Glutamatergic neuron (in vitro differentiated cells): ENCODE results near the gene FOXP3. TPM values are rescaled to one million over a fixed set of nuclear protein-coding genes. Genes with fewer than 3 reads are reported as not detected.
A peak's percentile ranks its signal among the peaks of the same experiment; 100 is the strongest.

ENCODE experiments used
- DNase-seq: peaks from one replicate; pipeline ENCODE4 v3.0.0; 2022
- H3K27ac Mint-ChIP-seq: one replicate; pipeline ENCODE4 v1.8.0; 2020; ENCODE audit warnings: mild to moderate bottlenecking, mixed read lengths, inconsistent platforms; ENCODE audit not compliant: unreplicated experiment
- H3K27me3 Mint-ChIP-seq: one replicate; pipeline ENCODE4 v1.8.0; 2020; ENCODE audit warnings: mild to moderate bottlenecking, moderate library complexity, mixed read lengths, inconsistent platforms; ENCODE audit not compliant: unreplicated experiment
- H3K36me3 Mint-ChIP-seq: one replicate; pipeline ENCODE4 v1.8.0; 2020; ENCODE audit warnings: mild to moderate bottlenecking, mixed read lengths, inconsistent platforms; ENCODE audit not compliant: unreplicated experiment
- H3K4me1 Mint-ChIP-seq: one replicate; pipeline ENCODE4 v1.8.0; 2020; ENCODE audit warnings: mild to moderate bottlenecking, low read depth, mixed read lengths, inconsistent platforms; ENCODE audit not compliant: unreplicated experiment
- H3K4me3 Mint-ChIP-seq: one replicate; pipeline ENCODE4 v1.8.0; 2020; ENCODE audit warnings: mild to moderate bottlenecking, mixed read lengths, inconsistent platforms; ENCODE audit not compliant: unreplicated experiment
- H3K9me3 Mint-ChIP-seq: one replicate; pipeline ENCODE4 v1.8.0; 2020; ENCODE audit warnings: mild to moderate bottlenecking, moderate library complexity, mixed read lengths, inconsistent platforms; ENCODE audit not compliant: unreplicated experiment
- total RNA-seq: library from RNA; stranded (reverse); fragmentation: NEBNext Ultra II Directional; extraction: Animal tissue kit (Norgen Biotek cat#: 25700); gene quantifications from one replicate; pipeline ENCODE4 v1.2.1, GENCODE V29; 2021; ENCODE audit not compliant: unreplicated experiment
- TF ChIP-seq, protein P1 (sequence below): fragments of 200-600 bp; sonication (generic); IDR thresholded peaks from one replicate; pipeline ENCODE4 v1.5.0; 2021; ENCODE audit not compliant: partially characterized antibody, unreplicated experiment

FOXP3 gene
- total RNA-seq, 1 donor from 2014 or later = 0.78 TPM

DNA sequence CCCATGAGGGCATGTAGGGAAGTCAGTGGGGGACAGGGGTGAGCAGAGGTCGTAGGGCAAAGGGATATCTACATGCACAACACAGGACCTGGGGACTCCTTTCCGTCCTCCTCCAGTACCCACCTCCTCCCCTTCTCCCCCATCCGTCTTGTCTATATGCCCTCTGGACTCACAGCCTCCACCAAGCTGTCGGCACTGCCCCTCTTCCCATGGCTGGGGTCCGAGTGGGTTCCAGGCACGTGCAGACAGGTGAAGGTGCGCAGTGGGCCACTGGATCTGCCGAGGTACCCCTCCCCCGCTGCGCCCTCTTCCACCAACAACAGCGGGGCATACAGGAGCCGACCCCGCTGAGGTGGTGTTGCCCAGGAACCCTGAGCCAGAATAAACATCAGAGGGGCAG is 59.1 kb downstream of the FOXP3 start:
- Mint-ChIP-seq H3K27me3 (peaks cover 4% of the 10 kb centered on the region), H3K4me1 (peaks cover 2% of the 10 kb centered on the region), H3K9me3 (peaks cover 3% of the 10 kb centered on the region), H3K27ac (no peak overlapping the region), H3K36me3 (no peaks in the 10 kb centered on the region), H3K4me3 (no peak overlapping the region)
- TF ChIP-seq, protein P1, sequence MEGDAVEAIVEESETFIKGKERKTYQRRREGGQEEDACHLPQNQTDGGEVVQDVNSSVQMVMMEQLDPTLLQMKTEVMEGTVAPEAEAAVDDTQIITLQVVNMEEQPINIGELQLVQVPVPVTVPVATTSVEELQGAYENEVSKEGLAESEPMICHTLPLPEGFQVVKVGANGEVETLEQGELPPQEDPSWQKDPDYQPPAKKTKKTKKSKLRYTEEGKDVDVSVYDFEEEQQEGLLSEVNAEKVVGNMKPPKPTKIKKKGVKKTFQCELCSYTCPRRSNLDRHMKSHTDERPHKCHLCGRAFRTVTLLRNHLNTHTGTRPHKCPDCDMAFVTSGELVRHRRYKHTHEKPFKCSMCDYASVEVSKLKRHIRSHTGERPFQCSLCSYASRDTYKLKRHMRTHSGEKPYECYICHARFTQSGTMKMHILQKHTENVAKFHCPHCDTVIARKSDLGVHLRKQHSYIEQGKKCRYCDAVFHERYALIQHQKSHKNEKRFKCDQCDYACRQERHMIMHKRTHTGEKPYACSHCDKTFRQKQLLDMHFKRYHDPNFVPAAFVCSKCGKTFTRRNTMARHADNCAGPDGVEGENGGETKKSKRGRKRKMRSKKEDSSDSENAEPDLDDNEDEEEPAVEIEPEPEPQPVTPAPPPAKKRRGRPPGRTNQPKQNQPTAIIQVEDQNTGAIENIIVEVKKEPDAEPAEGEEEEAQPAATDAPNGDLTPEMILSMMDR = no peak
- no peak for DNase-seq

DNA sequence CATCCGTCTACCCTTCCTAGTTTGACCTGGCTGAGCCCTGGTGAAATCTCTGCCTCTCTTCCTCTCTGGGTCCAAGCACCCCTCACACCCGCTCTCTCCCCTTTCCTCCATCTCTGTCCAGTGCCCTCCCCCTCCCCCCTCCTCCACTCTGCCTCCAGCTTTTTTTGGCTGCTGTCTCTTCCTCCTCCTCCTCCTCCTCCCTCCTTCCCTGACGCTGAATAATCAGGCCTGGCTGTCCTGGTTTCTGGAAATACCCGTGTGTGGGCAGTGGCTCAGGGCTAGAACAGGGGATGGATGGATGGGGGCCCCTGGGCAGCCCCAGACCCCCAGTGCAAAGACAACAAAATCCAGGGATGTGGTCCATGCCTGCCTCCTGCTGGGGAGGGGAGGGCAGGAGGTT is 59.8 kb downstream of the FOXP3 start:
- peaks cover 3% of the 10 kb centered on the region for H3K9me3 Mint-ChIP-seq
- no peaks in the 10 kb centered on the region for H3K36me3 Mint-ChIP-seq
- TF ChIP-seq, protein P1 = no peak
- H3K27ac Mint-ChIP-seq = no peak overlapping the region
- peaks cover 4% of the 10 kb centered on the region for H3K27me3 Mint-ChIP-seq
- H3K4me1 Mint-ChIP-seq = peaks cover 2% of the 10 kb centered on the region
- DNase-seq = no peak
- no peak overlapping the region for H3K4me3 Mint-ChIP-seq

DNA sequence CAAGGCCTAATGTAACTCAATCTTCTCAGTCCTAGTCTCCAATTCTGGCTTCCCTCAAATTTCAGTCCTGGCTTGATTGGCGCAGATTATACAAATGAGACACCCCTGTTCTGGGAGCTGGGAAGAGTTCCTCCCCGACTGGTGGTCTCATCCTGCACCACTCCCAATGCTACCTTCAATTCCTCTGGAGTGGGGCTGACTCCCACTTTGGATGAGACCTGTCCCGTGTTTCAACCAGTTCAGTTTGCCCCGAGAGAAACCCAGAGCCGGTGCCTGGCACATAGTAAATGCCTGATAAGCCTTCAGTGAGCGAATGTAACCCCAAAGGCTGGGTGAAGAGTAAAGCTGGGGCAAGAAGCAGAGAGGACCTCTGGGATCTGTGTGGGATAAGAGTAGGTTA is 60.5 kb downstream of the FOXP3 start:
- H3K4me1 Mint-ChIP-seq = peaks cover 2% of the 10 kb centered on the region
- TF ChIP-seq, protein P1 = no peak
- peaks cover 3% of the 10 kb centered on the region for H3K9me3 Mint-ChIP-seq
- no peak overlapping the region for H3K27ac Mint-ChIP-seq
- no peak overlapping the region for H3K4me3 Mint-ChIP-seq
- DNase-seq = no peak
- H3K27me3 Mint-ChIP-seq = peaks cover 4% of the 10 kb centered on the region
- H3K36me3 Mint-ChIP-seq = no peaks in the 10 kb centered on the region

DNA sequence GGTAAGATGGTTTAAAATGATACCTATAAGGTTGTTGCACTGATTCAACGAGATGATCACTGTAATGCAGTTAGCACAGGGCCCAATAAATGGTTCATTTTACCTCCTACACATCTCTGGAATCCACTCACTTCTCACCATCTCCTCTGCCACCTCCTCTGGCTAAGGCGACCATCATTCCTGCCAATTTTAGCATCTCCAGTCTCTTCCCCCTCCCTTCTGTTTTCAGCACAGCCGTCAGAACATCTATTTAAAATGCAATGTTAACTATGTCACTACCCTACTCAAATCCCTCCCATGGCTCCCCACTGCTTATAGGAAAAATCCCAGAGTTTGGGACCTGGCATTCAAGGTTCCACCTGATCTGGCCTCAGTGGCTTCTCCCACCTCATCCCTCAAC is 61.0 kb downstream of the FOXP3 start:
- TF ChIP-seq, protein P1 = no peak
- Mint-ChIP-seq H3K4me1 (peaks cover 2% of the 10 kb centered on the region), H3K27ac (no peak overlapping the region), H3K9me3 (peaks cover 3% of the 10 kb centered on the region), H3K4me3 (no peak overlapping the region), H3K27me3 (peaks cover 6% of the 10 kb centered on the region), H3K36me3 (peaks cover under 1% of the 10 kb centered on the region)
- no peak for DNase-seq

DNA sequence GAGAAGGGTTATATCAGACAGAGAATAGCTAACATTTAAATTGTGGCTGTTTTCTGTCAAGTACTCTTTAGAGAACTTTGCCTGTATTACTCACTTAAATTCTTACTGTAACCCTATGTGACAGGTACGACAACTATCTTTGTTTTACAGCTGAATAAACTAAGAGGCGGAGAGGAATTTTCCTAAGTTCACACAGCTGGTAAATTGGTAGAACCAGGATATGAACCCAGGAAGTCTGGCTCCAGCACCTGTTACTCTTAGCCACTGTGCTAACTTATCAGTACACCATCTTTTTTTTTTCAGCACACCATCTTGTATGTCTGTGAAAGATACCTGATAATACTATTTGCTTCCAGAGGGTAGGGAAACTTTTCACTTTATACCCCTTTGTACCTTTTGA is 62.5 kb downstream of the FOXP3 start:
- TF ChIP-seq, protein P1 = no peak
- Mint-ChIP-seq H3K36me3 (peaks cover 8% of the 10 kb centered on the region), H3K9me3 (peaks cover 12% of the 10 kb centered on the region), H3K4me3 (peak overlapping the region; percentile 34), H3K27ac (no peak overlapping the region), H3K27me3 (peaks cover 12% of the 10 kb centered on the region), H3K4me1 (peaks cover 12% of the 10 kb centered on the region)
- no peak for DNase-seq

Other genes starting within 250 kb of the FOXP3 start
- gene TFE3, start 221.4 kb downstream of the FOXP3 start, total RNA-seq = 39.8 TPM
- gene CCDC120, start 205.7 kb downstream of the FOXP3 start, total RNA-seq = 17.6 TPM
- 41.5 TPM for gene PRAF2, start 190.7 kb downstream of the FOXP3 start, total RNA-seq
- gene WDR45, start 184.8 kb downstream of the FOXP3 start, total RNA-seq = 66.4 TPM
- 20.6 TPM for gene GPKOW, start 141.0 kb downstream of the FOXP3 start, total RNA-seq
- gene MAGIX, start 102.0 kb downstream of the FOXP3 start, total RNA-seq = 2.7 TPM
- 12.2 TPM for gene PLP2, start 92.8 kb downstream of the FOXP3 start, total RNA-seq
- gene PRICKLE3, start 78.3 kb downstream of the FOXP3 start, total RNA-seq = 1.6 TPM
- 291 TPM for gene SYP, start 64.5 kb downstream of the FOXP3 start, total RNA-seq
- gene CACNA1F, start 31.4 kb downstream of the FOXP3 start, total RNA-seq = 0.47 TPM
- 15.0 TPM for gene CCDC22, start 29.2 kb downstream of the FOXP3 start, total RNA-seq
- 16.1 TPM for gene PPP1R3F, start 5.1 kb upstream of the FOXP3 start, total RNA-seq
- not detected for gene GAGE10, start 38.9 kb upstream of the FOXP3 start, total RNA-seq
- not detected for gene GAGE12J, start 57.3 kb upstream of the FOXP3 start, total RNA-seq
- gene GAGE13, start 66.9 kb upstream of the FOXP3 start, total RNA-seq = not detected